ENCODE measurements around the gene JADE1.
A peak's percentile ranks its signal among the peaks of the same experiment; 100 is the strongest.

JADE1 gene

DNA sequence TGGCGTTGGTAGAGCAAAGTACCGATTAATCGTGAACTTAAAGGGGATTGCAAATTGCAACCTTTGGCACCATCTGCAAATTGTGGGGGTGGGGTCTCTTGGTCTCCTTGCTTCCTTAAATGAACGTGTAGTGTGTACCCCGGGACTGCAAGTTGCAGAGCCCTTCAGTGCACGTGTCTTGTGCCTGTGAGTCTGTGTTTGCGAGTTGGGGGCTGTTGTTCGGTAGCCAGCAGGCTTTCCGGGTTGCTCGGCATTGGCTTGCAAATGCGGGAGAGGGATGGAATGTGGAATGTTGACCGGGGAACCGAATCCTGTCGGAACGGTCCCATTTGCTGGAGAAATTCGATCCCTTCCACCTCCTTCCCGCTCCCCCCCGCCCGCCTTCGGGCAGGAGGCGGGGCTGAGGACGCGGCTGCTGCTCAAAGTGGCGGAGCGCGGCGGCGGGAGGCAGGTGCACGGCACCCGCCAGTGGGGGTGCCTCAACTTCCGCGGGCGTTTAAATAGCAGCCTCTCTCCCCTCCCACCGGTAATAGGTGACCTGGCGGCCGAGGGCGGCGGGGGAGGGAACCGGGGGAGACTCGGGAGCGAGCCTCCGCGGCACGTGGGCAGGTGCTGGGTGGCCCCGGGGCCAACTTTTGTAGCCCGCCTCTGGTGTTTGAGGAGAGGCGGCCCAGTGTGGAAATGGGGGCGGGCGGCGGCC, 1.5 kb downstream of the JADE1 start:
- peak; percentile 49 for DNase-seq (ENCODE audit: low read depth)

DNA sequence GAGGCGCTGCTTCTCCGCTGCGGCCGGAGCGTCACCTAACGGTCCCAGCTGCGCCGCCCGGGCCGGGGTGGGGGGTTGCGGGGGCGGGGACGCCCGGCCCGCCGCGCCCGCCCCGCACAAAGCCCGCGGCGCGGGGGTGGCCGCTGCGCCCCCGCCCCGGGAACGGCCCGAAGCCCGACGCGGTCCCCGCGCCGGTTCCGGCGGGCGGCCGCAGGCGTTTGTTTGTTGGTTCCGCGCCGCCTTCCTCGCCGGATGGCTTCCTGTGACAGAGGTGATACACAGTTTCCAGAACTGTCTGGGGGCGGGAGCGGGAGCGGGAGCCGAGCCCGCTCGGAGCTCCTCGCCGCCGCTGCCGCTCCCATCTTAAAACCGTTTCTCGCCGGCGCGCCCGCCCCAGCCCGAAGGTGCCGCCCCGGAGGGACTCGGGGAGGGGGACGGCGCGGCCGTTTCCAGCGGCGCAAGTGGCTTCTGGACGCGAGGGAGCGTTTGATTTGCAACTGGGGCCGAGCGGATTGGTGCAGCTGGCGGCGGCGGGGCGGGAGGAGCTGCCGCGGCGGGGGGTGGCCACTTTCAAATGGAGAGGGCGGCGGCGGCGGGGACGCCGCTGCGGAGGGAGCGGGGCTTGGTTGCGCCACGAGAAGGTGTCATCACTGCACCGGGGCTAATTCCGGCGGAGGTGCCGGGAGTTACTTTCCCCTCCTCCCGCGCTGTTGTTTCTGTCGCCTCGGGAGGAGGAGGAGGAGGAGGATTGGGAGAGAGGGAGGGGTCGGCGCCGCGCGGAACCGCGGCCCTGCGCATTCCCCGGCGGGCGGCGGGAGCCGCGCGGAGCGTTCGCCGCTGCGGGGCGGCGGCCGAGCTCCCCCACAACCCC, 2.3 kb downstream of the JADE1 start:
- DNase-seq (ENCODE audit: low read depth): no peak

DNA sequence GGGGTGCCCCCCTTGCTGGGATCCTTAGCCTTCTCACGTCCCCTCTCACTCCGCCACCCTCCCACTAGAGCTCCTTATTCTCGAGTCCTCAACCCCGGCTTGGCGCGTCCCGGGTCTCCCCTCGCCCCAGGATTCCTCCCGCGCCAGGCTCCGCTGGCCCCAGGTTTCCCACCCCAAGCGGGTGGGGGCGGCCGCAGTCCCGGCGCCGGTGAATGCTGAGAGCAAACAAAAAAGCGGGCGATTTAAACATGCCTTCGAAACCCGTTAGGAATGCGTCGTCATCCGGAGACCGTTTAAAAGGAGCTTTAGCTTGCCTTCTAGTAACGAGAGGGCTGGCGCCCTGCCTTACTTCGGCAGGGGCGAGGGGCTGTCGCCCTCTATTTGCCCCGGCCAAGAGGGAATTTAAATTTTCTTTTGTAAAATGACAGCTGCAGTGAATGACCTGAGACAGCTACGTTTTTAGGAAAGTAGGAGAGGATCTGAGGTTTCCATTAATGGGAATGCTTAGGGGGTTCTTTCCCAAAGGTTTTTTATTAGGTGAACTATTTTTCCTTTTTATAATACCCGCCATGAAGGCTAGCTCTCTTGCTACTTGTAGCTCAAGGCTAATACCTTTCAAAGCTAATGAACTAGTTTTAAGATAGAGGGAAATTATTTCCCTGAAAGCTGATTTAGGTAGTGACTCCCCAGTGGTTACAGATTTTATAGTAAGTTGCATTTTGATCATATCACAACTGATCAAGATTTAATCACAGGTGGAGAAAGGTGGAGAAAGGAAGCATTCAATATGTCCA, 3.1 kb downstream of the JADE1 start:
- no peak for DNase-seq (ENCODE audit: low read depth)

DNA sequence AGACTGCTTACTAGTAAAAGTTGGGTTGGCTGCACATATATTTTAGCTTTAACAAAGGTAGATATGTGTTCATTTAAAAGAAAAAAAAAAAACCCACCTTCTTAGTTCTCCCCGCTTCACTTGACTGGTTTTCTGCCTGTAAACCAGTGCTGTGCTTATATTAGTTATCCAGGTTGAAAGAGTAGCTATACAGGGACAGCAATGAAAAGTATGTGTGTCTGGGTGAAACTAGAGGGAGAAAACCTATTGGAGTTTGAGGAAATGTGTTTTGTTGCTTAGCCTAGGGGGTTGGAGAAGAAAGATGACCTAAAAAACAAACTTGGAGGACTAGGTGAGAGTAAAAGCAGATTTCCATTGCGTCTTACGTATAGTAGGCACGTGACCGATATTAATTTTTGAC, 4.5 kb downstream of the JADE1 start:
- no peak for DNase-seq (ENCODE audit: low read depth)

DNA sequence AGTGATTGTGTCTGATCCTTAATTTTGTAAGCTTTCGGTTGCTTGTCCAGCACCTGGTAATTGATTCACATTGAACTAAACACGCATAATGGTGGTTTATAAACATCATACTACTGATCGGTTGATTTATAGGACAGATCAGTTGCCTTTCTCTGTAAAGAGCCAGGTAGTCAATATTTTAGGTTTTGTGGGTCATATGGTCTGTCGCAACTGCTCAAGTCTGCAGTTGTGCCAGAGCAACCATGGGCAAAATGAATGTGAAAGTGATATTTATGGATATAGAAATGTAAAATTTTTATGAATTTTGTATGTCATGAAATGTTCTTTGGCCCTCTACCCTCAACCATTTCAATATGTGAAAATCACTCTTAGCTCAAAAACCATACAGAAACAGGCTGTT, 8.9 kb downstream of the JADE1 start:
- no peak for DNase-seq (ENCODE audit: low read depth)

DNA sequence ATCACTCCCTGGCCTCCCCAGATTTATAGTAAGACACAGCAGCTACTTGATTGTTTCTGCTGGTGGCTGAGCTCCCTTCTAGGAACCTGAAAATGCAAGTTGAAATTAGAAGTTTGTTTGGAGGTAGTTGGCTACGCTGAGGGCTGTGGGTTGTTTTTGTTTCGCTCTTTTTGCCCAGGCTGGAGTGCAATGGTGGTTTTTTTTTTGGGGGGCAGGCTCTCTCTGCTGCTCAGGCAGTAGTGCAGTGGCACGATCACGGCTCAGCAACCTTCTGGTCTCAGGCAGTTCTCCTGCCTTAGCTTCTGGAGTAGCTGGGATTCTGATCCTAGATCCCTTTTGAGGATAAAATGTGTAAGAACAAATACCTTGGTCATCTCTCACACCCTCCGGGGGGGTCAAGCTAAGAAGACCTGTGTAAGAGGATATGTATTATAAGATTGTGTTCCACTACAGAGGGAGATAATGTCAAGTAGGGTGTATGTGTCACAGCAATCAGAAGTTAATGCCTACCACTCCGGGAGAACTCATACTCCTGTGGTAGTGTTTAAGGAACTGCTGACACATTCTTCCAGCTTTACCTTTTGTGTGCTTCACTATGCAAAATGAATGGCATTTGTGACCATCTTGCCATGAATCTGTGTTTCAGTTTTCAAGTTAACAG, 9.7 kb downstream of the JADE1 start:
- no peak for DNase-seq (ENCODE audit: low read depth)

DNA sequence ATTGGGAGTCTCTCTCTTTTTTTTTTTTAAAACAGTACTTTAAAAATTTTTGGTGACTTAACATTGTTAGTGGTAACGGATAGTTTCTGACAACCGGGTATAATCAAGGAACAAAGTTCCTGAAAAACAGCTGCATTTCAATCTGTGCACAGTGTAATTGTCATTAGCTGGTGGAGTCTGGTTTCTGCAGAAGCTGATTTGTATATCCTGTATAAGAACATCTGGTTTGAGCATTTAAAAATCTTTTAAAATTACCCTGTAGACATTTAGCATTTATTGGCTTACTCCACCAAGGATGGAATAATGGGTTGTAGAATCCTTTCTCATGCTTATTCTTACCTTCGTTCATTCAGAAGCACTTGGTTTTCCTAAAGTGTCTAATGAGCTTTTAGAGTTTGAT, 11.2 kb downstream of the JADE1 start:
- DNase-seq (ENCODE audit: low read depth): no peak

DNA sequence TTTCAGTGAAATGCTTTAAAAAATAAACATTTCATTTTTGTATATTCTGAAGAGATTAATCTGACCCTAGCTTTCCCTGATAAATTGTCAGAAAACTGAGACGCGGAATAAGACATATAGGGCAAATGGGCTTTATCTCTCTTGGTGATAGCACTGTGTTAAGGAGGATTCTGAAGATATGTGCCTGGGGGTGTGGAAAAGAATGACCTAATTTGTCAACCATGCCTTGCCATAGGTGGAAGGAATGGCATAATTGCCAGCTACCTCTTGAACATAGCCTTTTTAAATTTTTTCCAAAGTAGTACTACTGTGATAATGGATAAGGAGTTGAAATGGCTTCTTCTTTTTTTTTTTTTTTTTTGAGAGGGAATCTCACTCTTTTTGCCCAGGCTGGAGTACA, 11.7 kb downstream of the JADE1 start:
- DNase-seq (ENCODE audit: low read depth): no peak

DNA sequence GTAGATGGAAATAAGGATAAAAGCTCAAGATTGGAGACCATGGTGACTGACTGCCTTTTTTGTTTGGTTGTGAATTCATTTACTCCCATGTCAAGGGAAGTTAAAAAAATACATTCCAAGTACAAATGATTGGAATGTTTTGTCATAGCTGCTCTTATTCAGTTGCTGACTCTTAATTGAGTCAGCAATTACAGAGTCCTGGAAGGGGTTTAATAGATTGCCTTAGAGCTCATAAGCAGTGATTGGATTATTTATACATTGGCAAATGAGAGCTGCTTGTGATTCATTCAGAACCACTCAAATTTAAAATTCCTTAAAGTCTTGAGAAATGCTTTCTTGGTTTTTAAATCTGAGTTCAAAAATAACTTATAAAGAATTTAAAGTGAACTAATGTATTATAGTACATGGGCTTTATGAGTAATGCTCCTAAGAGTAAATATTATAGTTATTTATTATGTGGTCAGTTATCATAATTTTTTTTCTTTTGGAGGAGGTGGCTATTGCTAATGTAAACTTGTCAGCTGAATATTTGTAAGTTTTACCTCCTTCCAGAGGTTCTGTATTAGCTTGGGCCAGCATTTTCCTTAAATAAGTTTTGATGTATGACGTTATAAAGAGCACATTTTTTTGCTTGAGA, 13.6 kb downstream of the JADE1 start:
- peak; percentile 82 for DNase-seq (ENCODE audit: low read depth)

DNA sequence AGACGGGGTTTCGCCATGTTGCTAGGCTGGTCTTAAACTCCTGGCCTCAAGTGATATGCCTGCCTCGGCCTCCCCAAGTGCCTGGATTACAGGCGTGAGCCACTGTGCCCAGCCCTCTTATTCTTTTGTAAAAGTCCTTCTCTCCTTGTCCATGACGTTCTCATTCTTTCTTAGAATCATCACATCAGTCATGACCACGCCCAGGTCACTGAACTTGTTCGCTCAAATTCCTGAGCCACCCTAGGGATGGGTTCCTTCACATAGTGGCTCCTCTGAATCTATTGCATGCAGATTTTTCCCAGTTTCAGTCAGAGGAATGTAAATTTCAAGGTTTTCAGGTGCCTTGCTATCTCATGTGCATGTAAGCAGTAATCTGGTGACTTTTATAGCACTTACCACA, 15.7 kb downstream of the JADE1 start:
- no peak for DNase-seq (ENCODE audit: low read depth)

DNA sequence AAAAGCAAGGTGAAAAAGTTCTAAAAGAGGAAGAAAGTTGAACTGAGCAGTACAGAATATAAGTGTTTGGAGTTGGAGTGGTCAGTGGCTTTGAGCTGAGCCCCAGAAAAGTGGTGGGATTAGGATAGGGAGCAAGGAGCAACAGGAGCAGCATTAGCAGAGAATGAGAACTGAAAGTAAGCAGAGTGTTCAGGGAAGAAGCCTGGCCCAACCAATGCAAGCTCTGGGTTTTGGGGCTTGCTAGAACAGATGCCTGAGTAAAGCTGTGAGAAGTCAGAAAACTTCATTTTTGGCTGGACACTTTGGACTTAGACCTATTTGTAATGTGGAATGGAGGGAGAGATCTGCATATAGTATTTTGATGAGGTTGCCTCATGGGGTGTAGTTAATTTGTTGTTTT, 17.8 kb downstream of the JADE1 start:
- DNase-seq (ENCODE audit: low read depth): no peak

DNA sequence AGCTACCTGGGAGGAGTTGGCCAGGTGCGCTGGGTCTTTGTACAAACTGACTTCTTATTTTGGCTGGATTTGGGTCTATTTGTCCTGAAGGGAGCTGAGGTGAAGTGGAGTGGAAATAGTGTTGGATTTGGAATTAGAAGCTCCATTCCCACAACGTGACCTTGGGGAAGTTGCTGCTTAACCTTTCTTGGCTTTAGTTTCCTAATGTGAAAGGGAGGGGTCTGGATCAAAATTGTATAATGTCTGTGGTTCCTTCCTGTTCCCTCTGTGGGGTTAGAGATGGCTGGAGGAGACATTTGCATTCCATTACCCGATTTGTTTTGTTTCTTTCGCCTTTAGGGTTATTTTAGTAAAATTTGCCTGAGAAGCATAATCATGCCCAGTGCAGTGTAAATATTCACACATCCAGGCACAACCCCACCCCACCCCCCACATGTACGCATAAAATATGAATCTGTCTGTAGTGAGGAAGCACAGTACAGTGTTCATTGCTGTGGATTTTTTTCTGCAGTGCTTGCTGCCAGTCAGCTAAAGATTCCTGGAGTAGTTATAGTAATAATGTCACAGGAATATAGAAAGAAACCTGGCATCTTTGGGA, 21.5 kb downstream of the JADE1 start:
- no peak for DNase-seq (ENCODE audit: low read depth)

DNA sequence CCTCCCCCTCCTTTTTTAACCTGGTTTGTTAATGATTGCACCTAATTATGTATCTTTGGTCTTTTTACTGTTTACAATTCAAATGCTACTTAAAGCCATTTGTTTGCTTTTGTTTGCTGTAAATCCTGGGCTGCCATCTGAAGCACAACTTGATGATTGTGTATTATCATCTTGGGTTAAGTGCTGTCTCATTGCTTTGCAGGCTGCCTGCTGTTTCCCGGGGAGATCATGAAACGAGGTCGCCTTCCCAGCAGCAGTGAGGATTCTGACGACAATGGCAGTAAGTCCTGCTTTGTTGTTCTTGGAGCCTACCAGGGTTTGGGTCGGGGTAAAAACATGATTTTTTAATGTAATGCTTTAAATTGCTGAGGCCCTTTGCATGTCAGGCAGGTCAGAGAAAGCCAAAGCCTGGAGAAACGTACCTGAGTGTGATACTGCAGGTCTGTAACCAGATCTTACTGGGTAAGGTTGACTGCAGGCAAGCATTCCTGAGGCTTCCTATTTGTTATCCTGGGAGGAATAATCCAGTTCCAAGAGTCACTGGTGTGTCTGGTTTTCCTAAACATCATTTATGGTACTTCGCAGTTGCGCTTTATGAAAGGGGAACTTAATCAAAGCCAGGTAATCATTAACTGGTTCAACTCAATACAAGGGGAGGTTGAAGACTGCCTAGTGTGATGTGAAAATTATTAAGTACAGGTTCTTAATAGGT, 22.2 kb downstream of the JADE1 start:
- no peak for DNase-seq (ENCODE audit: low read depth)

DNA sequence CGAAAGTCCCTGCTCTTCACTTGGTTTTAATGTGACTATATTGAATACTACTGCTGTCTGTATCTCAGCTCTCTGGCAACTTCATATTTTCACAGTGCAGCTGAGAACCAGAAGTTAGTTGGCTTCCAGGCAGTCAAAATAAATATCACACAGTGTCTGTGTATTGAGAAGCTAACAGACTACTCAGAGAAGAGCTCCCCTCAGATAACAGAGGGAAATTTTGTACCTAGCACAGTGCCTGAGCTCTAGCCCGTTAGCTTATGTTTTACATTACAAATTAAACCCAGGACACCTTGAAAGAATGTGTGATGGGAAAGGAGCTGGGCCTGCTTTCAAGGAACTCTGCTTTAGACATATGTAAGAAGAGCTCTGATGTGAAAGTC, 22.7 kb downstream of the JADE1 start:
- DNase-seq (ENCODE audit: low read depth): no peak

DNA sequence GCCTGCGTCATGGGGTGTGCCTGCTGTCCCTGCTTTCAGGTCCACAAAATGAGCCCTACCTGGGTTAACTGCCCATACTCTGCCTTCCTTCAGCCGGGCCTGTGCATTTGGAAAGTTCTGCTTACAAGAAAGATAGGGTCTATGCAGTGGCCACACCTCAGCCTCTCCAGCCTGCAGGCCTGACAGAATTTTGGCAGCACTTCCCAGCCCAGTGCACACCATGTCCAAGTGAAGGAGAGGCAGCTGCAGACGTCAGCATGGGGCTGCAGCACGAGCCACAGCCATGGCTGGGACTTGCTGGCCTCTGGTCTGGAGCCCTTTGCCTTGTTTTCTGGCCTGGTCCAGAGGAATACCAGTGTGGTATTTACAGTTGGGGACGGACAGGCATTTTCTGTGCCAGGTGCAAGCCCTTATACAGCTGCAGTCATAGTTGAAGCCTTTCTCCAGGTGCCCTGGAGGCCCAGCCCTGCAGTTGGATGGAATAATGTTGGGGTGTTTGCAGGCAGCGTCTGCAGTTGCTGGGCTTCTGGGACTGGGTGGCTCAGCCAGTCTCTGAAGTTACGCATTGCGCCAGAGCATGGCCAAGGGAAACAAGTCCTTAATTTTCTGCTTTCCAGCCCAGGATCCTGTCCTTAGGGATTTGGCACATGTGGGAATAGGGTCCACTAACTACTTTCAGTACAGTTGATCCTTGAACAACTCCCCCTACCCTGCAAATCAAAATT, 26.2 kb downstream of the JADE1 start:
- no peak for DNase-seq (ENCODE audit: low read depth)

DNA sequence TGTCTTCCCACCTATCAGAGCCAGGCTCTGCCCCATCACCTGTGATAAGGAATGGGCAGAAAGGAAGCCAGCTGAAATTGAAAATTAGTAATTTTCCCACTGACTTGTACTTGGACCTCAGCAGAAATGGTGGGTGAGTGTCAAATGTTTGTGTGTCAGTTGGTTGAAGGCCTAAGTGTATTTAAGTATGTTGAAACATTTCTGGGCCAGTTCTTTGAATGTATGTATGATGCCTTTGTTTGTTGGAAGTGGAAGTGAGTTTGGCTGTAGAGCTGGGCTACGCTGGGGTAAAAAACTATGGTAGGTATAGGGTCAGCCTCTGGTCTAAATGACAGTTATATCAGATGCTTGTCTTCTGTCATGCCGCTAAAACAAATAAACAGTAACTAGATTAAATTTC, 27.7 kb downstream of the JADE1 start:
- no peak for DNase-seq (ENCODE audit: low read depth)

DNA sequence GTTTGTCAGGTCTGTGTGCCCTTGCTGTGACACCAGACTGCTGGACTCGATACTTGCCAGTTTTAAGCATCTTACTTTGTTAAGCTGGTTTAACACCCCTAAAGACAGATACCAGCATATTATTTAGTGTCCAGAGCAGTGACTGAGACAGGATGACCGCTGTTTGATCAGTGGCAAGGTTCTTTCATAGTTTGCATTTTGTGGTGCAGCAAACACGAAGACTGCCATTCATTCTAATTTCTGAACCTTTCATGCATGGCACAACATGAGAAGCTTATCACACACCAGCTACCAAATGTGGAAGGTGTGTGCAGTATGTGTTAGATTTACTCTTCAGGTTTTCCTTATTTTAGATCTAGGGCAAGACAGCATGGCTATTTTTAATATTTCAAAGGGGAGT, 28.2 kb downstream of the JADE1 start:
- DNase-seq (ENCODE audit: low read depth): no peak

DNA sequence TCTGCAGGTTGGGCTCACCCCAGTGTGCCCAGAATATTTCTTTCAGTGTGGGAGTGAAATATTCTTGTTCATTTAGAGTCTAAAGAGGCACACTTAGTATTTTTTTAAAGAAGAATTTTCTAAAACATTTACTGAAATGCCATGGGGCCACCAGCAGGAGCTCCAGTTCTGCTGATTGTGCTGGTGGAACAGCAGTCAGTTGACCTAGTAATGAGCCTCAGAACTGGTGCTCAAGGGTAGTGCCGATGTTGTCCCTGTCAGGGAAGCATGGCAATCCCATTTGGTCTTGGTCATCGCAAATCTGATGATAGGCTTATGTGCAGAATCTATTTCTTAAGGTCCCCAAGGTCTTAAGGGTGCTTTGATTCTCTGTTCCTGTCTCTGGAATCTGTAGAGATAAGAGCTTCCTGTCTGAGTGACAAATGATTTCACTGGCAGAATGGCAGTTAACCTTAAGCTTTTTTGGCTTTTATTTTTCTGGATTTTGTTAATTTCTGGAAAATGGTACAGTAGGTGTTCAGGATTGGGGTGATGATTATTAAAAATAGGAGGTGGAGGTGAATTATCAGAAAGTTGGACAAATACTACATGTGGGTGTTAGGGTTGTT, 31.3 kb downstream of the JADE1 start:
- DNase-seq (ENCODE audit: low read depth): no peak

DNA sequence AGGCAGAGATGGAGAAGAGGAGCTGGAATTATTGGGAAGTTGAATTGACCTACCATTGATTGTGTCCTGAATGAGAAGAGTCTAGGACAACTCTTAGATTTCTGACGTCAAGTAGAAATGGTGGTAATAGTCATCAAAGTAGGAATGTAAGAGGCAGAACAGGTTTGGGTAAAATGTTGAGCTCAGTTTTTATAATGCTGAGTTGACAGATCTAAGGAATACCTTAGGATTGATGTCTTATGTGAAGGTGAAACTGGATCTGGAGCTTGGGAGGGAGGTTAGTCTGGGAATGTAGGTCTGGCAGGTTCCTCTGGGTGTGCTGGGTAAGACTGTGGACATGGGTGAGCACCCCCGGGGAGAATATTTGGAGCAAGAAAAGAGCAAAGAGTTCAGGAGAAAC, 31.9 kb downstream of the JADE1 start:
- DNase-seq (ENCODE audit: low read depth): no peak

DNA sequence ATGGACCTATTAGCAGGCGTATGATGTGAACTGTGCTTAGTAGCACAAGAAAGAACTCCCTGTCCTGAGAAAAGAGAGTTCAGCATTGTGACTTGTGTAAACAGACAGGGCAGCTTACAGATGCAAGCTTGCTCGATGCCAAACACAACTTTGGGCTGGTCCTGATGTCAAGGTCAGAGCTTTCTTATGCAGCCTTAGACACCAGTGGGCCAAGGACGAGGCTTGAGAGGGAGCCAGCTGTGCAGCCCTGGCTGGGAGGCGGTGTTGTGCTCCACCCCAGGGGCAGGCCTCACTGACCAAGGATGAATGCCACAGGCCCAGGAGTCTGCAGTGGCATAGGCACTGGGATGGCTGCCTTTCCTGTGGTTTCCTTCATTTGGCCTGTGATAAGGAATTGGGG, 35.4 kb downstream of the JADE1 start:
- DNase-seq (ENCODE audit: low read depth): no peak

Measured in non-pigmented ciliary epithelial cell (primary cell).